DMS 273 treated with DMSO at 0.1 percent for 48 hours (cell line): ENCODE data around the gene MAP6.

ENCODE experiments used
- DNase-seq: peaks from one replicate; lab custom pipeline; 2025; lab: John Stamatoyannopoulos, UW

The MAP6 gene

GRCh38 chr11:75631086-75631730, 37.6 kb downstream of the MAP6 start:
- DNase-seq = no peak

- no peak for DNase-seq
These were observed 40.8 kb downstream of the MAP6 start for GRCh38 chr11:75627906-75628668.

- no peak for DNase-seq
These were observed 41.8 kb downstream of the MAP6 start for GRCh38 chr11:75626889-75627529.

- no peak for DNase-seq
These were observed 42.6 kb downstream of the MAP6 start for GRCh38 chr11:75625991-75626888.

GRCh38 chr11:75625021-75625420, 43.8 kb downstream of the MAP6 start:
- DNase-seq = no peak

- no peak for DNase-seq
These were observed 52.6 kb downstream of the MAP6 start for GRCh38 chr11:75616281-75616680.

GRCh38 chr11:75615751-75616150, 53.1 kb downstream of the MAP6 start:
- DNase-seq = no peak

GRCh38 chr11:75611823-75612222, 57.0 kb downstream of the MAP6 start:
- no peak for DNase-seq

GRCh38 chr11:75606099-75606498, 62.7 kb downstream of the MAP6 start:
- no peak for DNase-seq

- no peak for DNase-seq
These were observed 64.8 kb downstream of the MAP6 start for GRCh38 chr11:75603791-75604736.

GRCh38 chr11:75602951-75603350, 65.9 kb downstream of the MAP6 start:
- DNase-seq = no peak

GRCh38 chr11:75601494-75601893, 67.3 kb downstream of the MAP6 start:
- no peak for DNase-seq

- no peak for DNase-seq
These were observed 68.5 kb downstream of the MAP6 start for GRCh38 chr11:75600356-75600755.

GRCh38 chr11:75598900-75599299, 69.9 kb downstream of the MAP6 start:
- DNase-seq = no peak

GRCh38 chr11:75598264-75598663, 70.6 kb downstream of the MAP6 start:
- DNase-seq = no peak

GRCh38 chr11:75597636-75598035, 71.2 kb downstream of the MAP6 start:
- DNase-seq = no peak

- DNase-seq = no peak
These were observed 71.9 kb downstream of the MAP6 start for GRCh38 chr11:75596914-75597313.

GRCh38 chr11:75595429-75595828, 73.4 kb downstream of the MAP6 start:
- no peak for DNase-seq

GRCh38 chr11:75594211-75594610, 74.6 kb downstream of the MAP6 start:
- no peak for DNase-seq

- DNase-seq = no peak
These were observed 75.4 kb downstream of the MAP6 start for GRCh38 chr11:75593286-75593915.

- no peak for DNase-seq
These were observed 76.1 kb downstream of the MAP6 start for GRCh38 chr11:75592715-75593114.
